ENCODE results near the gene TAF4.
"Not testable (repeated sequence)": the region's sequence is repeated elsewhere in the genome, so short reads cannot be mapped to it uniquely, and the experiment has no call there.

TAF4 gene

DNA sequence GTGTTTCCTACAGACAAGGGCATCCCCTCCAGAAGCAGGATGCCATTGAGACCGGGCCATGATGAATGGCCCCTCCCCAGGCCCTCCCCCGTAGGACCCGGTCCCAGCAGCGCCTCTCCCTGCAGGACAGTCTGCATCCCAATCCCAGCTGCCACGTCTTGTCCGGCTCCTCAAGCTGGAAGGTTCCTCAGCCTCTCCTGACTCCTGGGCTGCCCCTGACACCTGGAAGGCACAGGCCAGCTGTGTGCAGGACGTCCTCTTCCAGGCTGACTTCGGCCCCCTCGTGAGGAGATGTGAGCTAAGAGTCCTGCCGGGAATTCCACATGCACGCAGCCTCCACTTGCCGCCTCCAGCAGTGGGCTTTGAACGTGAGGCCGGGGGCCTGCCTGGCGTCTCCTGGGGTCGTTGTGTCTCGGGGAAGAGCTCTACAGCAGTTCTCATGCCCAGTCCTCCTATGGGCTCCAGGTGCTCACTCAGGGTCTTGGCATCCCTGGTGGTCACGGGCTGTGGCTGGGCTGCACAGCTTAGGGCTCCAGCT is 64.4 kb downstream of the TAF4 start:
- DNase-seq: no peak

DNA sequence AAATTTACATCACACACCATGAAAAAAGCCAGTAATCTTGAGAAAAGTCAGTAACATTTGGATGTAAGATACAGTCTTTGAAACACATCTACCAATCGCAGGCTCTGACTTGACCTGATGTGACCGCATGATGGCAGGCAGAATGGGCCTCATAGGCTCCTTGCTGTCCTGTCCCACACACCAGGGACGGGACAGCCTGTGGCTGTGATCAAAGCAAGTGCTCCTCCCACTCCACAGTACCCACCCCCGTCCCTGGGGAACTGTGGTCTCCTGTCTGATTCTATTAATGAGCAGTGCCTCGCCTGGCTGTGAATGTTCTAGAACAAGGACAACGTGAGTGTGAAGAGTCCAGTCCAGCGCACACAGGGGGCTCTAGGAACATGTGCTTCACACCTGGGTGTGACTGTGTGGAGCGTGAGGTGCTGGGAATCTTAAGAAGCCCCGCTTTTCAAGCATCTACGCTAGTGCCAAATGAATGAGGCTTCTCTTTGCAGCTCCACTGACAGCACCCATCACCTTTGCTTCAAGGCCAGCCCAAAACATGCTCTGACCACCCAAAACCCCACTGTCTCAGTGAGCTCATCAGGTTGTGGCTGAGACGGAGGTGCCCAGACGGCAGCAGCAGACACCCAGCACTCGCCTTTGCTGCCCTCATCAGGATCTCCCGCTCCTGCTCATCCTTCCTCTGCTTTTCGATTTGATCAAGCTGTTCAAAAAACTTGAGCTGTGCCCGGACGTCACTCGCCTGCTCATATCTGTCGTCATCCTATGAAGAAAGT is 67.1 kb downstream of the TAF4 start:
- DNase-seq: no peak

DNA sequence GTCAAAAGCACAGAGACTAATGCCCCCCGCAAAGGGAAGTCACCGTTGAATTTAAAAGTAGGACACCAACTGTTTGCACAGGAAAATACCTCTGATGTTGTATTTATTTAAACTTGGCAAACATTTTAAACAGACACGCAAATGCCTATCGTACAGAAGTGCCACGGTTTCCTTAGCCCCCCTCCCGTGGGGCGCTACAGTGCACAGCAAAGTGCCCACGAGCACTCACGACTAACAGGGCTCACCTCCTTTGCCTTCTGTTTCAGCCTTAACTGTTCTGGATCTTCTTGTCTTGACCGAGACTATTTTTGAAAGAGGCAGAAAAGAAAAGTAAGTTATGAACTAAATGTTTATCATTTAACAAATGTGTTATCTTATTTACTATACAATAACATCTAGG is 67.8 kb downstream of the TAF4 start:
- no peak for DNase-seq

DNA sequence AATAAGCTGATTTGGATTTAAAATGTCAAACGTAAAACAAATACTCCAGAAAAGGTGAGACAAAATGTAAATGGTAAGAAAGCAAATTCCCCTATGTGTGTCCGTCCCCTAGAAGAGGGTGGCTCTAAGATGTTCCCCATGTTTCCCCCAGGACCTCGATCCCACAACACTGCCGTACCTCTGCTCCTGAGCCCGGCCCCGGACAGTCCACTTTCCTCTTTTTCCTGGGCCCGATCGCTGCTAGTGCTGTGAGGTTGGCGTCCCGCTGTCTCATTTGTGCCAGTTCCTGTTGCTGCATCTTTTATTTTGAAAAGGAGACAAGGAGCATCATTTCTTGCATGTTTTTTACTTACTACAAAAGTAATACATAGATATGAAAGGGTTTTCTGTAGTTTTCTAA is 68.3 kb downstream of the TAF4 start:
- DNase-seq: no peak

DNA sequence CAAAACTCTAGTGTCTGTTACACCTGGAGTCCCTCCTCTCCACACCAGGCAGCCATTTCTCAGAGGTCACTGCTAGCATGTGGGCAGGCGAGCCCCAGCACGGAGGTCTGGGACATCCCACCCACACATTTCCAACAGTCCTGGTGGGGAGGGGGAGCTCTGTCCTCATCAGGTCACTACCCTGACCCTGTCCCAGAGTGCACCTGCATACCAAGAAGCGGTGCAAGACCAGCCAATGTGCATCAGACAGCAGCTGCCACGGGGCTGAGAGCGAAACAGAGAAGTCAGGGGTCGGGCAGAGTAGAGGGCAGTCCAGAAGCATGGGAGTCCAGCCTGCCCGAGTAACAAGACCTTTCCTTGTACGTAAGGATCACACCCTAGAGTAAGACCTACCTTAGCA is 71.1 kb downstream of the TAF4 start:
- no peak for DNase-seq

DNA sequence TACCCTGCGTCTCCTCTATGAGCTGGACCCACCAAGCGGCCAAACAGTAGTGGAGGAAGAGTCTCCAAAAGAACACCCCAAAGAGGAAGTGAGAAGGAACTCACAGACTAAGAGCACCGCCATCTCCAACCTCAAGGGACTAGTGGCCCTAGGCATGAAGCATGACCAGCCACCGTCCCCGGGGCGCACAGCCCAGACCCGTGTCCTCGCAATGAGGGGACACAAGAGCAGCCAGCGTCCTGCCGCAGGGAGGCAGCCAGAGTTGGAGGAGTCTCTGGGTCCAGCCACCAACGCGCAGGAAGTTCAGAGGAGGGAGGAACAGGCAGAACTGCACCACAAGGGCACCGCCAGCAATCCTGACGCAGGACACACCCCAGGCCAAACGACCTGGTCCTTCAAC is 72.6 kb downstream of the TAF4 start:
- peak; percentile 51 for DNase-seq

DNA sequence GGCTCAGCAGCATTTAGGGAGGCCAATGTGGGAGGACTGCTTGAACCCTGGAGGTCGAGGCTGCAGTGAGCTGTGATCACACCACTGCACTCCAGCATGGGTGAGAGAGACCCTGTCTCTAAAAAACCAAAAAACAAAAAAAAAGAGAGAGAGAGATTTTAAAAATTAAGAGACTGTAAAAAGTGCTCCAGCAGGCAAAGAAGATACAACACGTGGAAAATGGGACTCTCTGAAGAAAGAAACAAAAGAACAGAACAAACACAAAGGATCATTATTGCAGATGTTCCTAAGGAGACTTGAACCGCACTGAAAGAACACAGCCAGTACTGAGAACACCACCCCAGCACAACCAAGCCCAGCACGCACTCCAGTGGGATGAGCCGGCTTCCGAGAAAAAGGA is 74.2 kb downstream of the TAF4 start:
- no peak for DNase-seq

DNA sequence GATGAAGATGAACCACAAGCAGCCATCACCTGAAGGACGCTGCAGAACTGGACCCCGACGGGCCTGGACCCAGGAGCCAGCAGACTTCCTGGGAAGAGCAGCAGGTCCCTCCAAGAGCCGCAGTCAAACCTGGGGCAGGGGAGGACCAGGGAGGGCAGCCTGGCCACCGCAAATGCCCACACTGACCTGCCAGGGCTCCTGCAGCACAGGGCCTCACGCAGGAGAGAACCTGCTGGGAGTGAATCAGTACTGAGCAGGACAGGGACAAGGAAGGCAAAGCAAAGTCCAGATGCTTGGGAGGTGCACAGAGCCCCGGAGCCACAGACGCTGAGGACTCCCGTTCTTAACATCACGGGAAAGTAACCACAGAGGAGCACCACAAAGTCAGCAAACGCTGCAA is 75.2 kb downstream of the TAF4 start:
- DNase-seq: no peak

DNA sequence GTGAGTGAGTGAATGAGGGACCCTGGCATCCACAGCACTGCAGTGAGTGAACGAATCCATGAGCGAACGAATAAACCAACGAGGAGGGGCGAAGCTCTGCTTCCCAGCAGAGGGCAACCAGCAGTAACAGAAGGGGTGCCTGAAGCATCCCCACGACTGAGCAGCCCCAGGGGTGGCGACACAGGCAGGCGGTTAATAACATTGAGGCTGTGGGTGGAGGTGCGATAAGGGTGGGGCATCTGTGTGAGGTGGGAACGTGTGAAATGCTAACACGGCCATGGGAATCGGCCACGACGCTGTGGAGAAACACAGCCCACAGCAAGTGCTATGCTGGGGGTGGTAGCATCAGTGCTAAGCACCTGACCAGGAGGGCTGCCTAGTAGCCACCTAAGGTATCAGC is 75.9 kb downstream of the TAF4 start:
- no peak for DNase-seq

DNA sequence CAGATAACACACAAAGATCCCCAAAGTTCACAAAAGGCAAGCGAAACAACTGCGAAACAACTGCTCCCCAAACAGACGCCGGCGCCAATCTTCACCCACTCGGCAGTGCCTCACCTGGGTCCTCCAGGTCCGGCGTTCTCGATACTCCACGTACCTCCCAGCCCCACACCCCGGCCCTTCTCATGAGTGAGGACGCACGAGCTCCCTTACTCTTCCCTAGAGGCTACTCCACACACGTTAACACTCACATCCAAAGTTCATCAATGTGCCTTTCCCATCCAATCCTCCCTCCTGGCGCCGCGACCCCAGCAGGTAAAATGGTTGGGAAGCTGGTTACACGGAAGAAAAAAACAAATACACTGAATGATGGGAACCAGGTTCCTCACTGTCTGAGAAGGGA is 77.0 kb downstream of the TAF4 start:
- no peak for DNase-seq

DNA sequence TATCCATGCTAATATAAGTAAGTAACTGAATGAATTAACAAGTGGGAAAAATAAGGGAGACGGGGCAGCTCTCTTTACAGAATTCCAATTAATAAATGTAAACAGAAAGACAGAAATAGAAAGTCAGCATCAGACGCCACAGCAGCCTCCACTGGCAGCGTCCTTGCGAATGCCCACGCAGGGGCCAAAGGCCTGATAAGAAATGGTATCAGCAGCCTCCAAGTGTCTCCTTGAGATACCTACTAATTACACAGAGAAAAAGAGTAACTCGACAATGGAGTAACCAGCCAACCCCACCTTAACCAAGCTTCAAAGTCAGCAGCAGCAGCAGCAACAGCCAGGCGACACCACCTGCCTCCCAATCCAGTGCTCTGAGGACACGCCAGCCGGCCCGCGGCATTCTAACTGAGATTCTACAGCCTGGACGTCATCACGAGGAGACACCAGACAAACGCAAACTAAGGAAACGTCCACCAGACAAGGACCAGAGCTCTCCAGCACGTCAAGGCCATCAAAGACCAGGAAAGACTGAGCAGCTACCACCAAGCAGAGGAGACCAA is 78.8 kb downstream of the TAF4 start:
- no peak for DNase-seq

DNA sequence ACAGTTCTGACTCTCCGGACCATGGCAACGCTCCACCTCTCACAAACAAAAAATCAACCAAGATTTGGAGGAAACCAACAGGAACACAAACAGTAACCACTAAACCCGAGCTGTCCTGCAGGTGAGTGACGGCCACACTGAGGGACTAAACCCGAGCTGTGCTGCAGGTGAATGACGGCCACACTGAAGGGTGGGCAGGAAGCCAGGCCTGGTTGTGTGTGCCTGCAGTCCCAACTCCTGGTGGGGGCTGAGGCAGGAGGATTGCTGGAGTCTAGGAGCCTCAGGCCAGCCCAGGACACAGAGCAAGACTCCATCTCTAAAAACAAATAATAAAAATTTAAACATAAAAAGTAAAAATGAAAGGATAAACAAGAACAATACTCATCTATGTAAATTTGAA is 80.6 kb downstream of the TAF4 start:
- DNase-seq: no peak

DNA sequence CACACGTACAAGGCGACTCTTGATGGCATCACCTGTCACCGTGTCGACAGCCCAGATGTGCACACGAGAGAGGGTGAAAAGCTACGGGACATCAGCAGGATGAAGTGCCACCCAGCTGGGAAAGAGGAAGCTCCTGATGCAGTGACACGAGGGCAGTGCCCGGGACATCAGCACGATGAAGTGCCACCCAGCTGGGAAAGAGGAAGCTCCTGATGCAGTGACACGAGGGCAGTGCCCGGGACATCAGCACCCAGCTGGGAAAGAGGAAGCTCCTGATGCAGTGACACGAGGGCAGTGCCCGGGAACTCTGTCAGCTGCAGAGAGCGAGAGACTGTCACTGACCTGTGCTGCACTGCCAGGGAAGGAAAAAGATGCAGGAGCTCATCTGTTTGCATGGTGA is 81.2 kb downstream of the TAF4 start:
- DNase-seq: not testable (repeated sequence)

DNA sequence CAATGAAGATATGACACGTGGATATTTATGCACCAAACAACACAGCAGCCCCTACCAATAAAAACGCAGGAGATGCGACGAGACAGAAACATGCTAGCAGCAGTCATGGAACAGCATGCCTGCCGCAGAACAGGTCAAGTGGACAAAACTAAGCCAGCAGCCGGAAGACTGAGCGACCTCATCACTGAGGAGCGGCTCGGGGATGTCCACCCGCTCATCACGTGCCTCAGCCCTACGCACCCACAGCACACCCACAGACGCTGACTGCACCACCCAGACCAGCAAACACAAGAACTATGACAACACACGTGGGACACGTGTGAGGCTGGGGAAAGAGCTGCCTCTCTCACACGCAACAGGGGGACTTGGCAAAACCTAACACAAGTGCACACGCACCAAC is 81.7 kb downstream of the TAF4 start:
- DNase-seq: no peak

DNA sequence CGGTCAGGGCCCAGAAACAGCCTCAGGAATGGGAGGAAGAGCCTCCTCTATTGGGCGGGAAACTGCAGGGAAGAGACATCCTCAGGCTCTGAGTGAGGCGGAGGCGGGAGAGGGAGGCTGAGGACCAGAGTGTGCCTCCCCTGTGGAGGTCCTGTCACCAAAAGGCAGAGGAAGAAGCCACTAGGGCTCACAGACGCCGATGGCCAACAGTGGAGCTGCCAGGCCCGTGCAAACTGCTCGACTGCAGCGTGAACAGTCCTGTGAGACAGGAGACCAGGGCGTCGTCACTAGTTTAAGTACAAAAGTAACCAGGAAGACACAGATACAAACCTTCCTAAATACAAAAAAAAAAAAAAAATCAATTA is 82.7 kb downstream of the TAF4 start:
- DNase-seq: no peak

DNA sequence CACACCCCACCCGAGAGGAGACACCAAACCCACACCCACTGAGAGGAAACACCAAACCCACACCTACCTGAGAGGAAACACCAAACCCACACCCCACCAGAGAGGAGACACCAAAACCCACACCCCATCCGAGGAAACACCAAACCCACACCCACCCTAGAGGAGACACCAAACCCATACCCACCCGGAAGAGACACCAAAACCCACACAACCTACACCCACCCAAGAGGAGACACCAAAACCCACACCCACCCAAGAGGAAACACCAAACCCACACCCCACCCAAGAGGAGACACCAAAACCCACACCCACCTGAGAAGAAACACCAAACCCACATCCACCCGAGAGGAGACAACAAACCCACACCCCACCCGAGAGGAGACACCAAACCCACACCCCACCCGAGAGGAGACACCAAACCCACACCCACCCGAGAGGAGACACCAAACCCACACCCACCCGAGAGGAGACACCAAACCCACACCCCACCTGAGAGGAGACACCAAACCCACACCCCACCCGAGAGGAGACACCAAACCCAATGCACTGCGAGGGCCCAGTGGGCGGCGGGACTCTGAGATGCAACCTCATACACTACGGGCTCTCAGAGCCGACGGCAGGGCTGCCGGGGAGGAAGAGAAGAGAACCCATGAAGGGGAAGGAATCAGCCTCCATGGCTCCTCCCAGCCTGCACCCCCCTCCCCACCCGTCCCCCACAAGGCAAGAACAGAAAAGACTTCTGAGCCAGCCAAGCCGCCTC is 83.3 kb downstream of the TAF4 start:
- DNase-seq: no peak

DNA sequence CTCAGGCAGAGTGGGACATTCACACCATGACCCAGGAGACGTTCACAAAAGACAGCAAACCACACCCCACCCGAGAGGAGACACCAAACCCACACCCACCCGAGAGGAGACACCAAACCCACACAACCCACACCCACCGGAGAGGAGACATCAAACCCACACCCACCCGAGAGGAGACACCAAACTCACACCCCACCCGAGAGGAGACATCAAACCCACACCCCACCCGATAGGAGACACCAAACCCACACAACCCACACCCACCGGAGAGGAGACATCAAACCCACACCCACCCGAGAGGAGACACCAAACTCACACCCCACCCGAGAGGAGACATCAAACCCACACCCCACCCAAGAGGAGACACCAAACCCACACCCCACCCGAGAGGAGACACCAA is 84.0 kb downstream of the TAF4 start:
- not testable (repeated sequence) for DNase-seq

DNA sequence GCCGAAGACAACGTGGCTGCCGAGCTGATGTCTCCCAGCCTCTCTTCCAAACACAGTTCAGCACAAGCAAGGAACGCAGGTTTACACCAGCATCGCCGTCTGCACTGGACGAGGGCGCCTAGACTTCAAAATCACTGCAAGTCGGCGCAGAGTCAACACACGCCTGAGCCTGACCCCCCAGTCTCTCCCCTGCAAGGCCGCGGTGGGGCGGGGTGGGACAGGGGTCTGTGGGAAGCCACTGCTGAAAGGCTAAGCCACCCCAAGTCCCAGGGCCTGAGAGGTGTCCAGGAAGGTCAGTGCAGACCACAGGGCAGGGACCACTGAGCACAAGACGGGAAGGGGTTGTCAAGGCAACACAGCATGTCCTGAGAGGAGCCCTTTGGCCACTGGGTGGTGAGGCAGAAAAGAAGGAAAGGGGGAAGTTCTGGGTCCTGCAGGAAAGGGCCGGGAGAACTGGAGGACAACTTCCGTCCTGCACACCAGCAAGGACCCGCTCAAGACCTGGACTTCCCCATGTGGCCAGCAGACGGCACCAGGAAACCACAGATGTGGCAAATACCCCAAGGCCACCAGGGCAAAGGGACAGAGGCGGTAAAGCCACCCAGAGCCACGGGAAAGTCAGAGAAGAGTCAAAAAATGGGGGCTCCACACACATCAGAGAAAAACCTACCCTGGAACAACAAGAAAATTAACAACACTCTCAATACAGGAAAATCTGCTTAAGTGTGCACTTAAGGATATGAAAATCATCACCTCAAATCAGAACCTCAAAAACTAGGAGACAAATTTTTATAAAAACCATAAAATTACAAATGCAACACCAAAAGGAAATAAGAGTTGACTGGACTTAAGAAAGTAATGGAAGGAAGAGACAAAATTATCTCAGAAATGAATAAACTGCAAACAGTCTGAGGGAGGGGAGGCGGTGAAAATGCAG is 84.8 kb downstream of the TAF4 start:
- no peak for DNase-seq

DNA sequence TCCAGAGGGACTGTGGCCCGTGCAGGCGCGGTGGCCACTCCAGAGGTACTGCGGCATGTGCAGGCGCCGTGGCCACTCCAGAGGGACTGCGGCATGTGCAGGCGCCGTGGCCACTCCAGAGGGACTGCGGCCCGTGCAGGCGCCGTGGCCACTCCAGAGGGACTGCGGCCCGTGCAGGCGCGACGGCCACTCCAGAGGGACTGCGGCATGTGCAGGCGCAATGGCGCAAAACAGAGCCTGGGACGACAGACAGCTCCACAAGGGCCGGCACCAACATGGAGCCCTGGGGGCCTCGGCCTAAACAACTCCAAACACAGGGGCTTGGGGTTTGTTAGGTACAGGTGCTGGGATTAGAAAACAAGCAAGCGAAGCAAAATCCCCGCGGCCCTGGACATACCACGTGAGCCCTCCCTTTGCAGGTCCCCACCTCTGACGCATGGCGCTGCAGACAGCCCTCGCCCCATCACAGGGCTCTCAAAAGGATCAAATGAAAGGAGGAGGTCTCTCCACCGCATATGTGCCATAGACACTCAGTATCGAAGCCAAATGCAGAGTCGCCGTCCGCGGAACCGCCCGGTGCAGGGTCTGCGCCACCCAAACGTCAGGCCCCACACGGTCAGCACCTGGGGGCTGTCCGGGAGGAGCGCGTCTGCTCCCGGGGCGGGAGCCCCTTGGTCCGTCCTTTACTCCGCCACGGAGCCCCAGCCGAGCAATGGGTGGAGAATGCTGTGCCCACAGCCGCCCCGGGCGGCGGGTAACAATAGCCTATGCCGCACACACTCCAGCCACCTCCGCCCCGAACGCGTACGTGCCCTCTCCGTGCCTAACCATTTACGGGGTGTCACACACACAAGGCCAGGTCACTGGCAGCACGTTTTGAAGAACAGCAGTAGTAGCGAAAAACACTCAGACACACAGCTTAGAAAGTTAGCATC is 85.7 kb downstream of the TAF4 start:
- DNase-seq: no peak

DNA sequence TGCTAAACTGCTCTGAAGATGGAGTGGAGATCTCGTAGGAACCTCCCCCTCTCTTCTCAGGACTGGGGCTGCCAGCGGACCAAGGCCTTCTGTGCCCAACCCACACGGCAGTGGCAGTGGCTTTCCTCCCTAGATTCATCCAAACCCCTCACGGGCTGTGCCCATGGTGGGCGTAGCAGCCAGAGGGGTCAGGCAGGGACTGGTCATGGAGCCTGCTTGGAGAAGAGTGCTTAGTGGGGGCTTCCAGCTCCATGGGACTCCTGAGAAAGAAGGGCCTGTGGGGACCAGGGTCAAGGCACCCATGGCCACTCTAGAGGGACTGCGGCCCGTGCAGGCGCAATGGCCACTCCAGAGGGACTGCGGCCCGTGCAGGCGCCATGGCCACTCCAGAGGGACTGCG is 86.6 kb downstream of the TAF4 start:
- DNase-seq: no peak

DNA sequence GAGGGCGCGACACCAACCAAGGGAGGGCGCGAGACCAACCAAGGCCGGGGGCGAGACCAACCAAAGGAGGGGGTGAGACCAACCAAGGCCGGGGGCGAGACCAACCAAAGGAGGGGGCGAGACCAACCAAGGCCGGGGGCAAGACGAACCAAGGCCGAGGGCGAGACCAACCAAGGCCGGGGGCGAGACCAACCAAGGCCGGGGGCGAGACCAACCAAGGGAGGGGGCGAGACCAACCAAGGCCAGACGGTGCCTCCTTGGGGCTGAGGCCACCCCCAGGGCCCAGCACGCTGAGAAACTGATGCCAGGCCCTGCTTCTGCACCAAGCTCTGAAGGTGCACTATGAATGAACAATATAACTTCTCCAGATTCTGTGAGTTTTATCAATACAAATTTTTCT is 87.2 kb downstream of the TAF4 start:
- DNase-seq: no peak

DNA sequence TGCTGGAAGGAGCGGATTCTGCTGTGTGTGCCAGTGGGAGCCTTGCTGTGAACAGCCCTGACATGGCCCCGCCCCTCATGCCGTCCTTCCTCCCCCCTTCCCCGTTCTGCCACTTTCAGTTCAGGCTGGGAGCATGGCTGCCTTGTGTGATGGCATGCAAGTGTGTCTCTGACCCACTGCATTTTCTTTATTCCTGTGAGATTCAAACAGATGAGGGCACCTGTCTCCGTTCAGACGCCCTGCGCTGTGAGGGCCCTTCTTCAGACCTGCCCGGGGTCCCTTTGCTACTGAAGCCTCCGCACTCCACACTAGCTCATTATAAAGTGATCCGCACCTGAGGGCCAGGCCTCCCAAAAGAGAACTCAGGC is 88.3 kb downstream of the TAF4 start:
- no peak for DNase-seq

Measured in MV-4-11 (cell line).